Measurements from ENCODE around the gene ASIC2. TPM values are rescaled to one million over a fixed set of nuclear protein-coding genes. Genes with fewer than 3 reads are reported as not detected.

The ASIC2 gene
- total RNA-seq, 2 donors from 2014 or later, result 3.0 to 3.3 TPM

GRCh38 chr17:33033176-33033575 is 259.9 kb downstream of the ASIC2 start:
- Histone ChIP-seq H3K4me1 (ENCODE audit: control insufficient read depth, insufficient read depth, low read length) (no peaks in the 10 kb centered on the region), H3K9ac (ENCODE audit: extremely low read depth, low read length, poor library complexity, severe bottlenecking) (no peak overlapping the region), H3K27me3 (ENCODE audit: control insufficient read depth, insufficient read depth, low read length, poor library complexity, severe bottlenecking) (peaks cover 12% of the 10 kb centered on the region), H3K4me3 (ENCODE audit: low read length) (no peak overlapping the region), H3K9me3 (ENCODE audit: control insufficient read depth, low read length) (no peaks in the 10 kb centered on the region), H3K27ac (ENCODE audit: low read depth, low read length) (no peak overlapping the region), H3K36me3 (ENCODE audit: control insufficient read depth, insufficient read depth, low read length) (no peaks in the 10 kb centered on the region)
- DNase-seq, result no peak
- Mint-ChIP-seq H3K9me3 (no peaks in the 10 kb centered on the region), H3K27ac (no peak overlapping the region), H3K4me3 (no peak overlapping the region), H3K36me3 (ENCODE audit: low read depth) (no peaks in the 10 kb centered on the region), H3K4me1 (no peaks in the 10 kb centered on the region), H3K27me3 (ENCODE audit: insufficient read depth) (peaks cover 15% of the 10 kb centered on the region)
- 90 to 100% methylated on average over 1 to 4 of the region's 4 CpGs for WGBS, 2 experiments (ENCODE audit: insufficient coverage in 1 of 2, insufficient read length in 1 of 2)
- no peak for TF ChIP-seq CTCF (conservative IDR thresholded peaks at IDR 0.05)

GRCh38 chr17:33028778-33029177 is 264.3 kb downstream of the ASIC2 start:
- no peak overlapping the region for H3K4me3 ChIP-seq (ENCODE audit: low read length)
- peaks cover 12% of the 10 kb centered on the region for H3K27me3 ChIP-seq (ENCODE audit: control insufficient read depth, insufficient read depth, low read length, poor library complexity, severe bottlenecking)
- no peaks in the 10 kb centered on the region for H3K36me3 ChIP-seq (ENCODE audit: control insufficient read depth, insufficient read depth, low read length)
- no peaks in the 10 kb centered on the region for H3K4me1 ChIP-seq (ENCODE audit: control insufficient read depth, insufficient read depth, low read length)
- DNase-seq, result no peak
- H3K9me3 ChIP-seq (ENCODE audit: control insufficient read depth, low read length), result no peaks in the 10 kb centered on the region
- Mint-ChIP-seq H3K9me3 (no peaks in the 10 kb centered on the region), H3K27ac (no peak overlapping the region), H3K27me3 (ENCODE audit: insufficient read depth) (peaks cover 6% of the 10 kb centered on the region), H3K36me3 (ENCODE audit: low read depth) (no peaks in the 10 kb centered on the region), H3K4me3 (no peak overlapping the region), H3K4me1 (peaks cover 22% of the 10 kb centered on the region)
- H3K9ac ChIP-seq (ENCODE audit: extremely low read depth, low read length, poor library complexity, severe bottlenecking), result no peak overlapping the region
- no peak overlapping the region for H3K27ac ChIP-seq (ENCODE audit: low read depth, low read length)
- TF ChIP-seq CTCF (conservative IDR thresholded peaks at IDR 0.05), result no peak
- WGBS, 2 experiments (ENCODE audit: insufficient coverage in 1 of 2, insufficient read length in 1 of 2), result 92 to 100% methylated on average over 1 of the region's 1 CpG

GRCh38 chr17:33028061-33028460 is 265.0 kb downstream of the ASIC2 start:
- Histone ChIP-seq H3K9ac (ENCODE audit: extremely low read depth, low read length, poor library complexity, severe bottlenecking) (no peak overlapping the region), H3K4me3 (ENCODE audit: low read length) (no peak overlapping the region), H3K27me3 (ENCODE audit: control insufficient read depth, insufficient read depth, low read length, poor library complexity, severe bottlenecking) (peaks cover 12% of the 10 kb centered on the region), H3K27ac (ENCODE audit: low read depth, low read length) (no peak overlapping the region), H3K9me3 (ENCODE audit: control insufficient read depth, low read length) (no peaks in the 10 kb centered on the region), H3K4me1 (ENCODE audit: control insufficient read depth, insufficient read depth, low read length) (no peaks in the 10 kb centered on the region), H3K36me3 (ENCODE audit: control insufficient read depth, insufficient read depth, low read length) (no peaks in the 10 kb centered on the region)
- TF ChIP-seq CTCF (conservative IDR thresholded peaks at IDR 0.05), result no peak
- Mint-ChIP-seq H3K4me3 (no peak overlapping the region), H3K36me3 (ENCODE audit: low read depth) (no peaks in the 10 kb centered on the region), H3K27me3 (ENCODE audit: insufficient read depth) (peaks cover 6% of the 10 kb centered on the region), H3K9me3 (no peaks in the 10 kb centered on the region), H3K4me1 (peaks cover 24% of the 10 kb centered on the region), H3K27ac (no peak overlapping the region)
- WGBS, 2 experiments (ENCODE audit: insufficient coverage in 1 of 2, insufficient read length in 1 of 2), result 89 to 94% methylated on average over 6 to 8 of the region's 8 CpGs
- no peak for DNase-seq

Measured in endodermal cell (in vitro differentiated cells).